Right forelimb (tissue), 1 donor: ENCODE results near the gene LONP1.

Experiments used
- DNase-seq: peaks from one replicate; pipeline ENCODE4 v3.0.0-alpha.2; 2018

LONP1 gene

GRCh38 chr19:5642204-5642603, 77.7 kb downstream of the LONP1 start:
- DNase-seq = no peak
